A549 treated with GW870086 at 1 μM for 4 hours (cell line): ENCODE results near the gene DNAJB6. TPM values are rescaled to one million over a fixed set of nuclear protein-coding genes. Genes with fewer than 3 reads are reported as not detected.

Source experiments
- total RNA-seq: library from RNA; stranded (reverse); fragments of 200-300 nt; extraction: Qiagen RNA extraction; gene quantifications from 5 replicates; pipeline ENCODE4 v1.2.3, GENCODE V29; 2022; ENCODE audit warnings: low read depth

DNAJB6 gene
- 81.0 to 134 TPM (median 103 TPM) in 5 replicates for total RNA-seq

GRCh38 chr7:157336383-157337315 is at the start of gene DNAJB6:
DNAJB6 (plus strand) TSS chr7:157337004; CDS start chr7:157358573, 21,569 bp downstream.

Other genes starting within 250 kb of the DNAJB6 start
- 56.2 to 74.9 TPM (median 67.4 TPM) in 5 replicates for gene UBE3C, start 198.1 kb upstream of the DNAJB6 start, total RNA-seq